Endodermal cell (in vitro differentiated cells): Measurements from ENCODE around the gene BRD1. TPM values are rescaled to one million over a fixed set of nuclear protein-coding genes. Genes with fewer than 3 reads are reported as not detected.

Experiments
- DNase-seq: peaks from one replicate; pipeline ENCODE4 v3.0.0-alpha.2; 2017
- H3K27ac ChIP-seq: 2 replicates; pipeline ENCODE4 v1.5.1; 2013; ENCODE audit warnings: mild to moderate bottlenecking, low read depth, low read length, moderate library complexity
- H3K27me3 ChIP-seq: 2 replicates; pipeline ENCODE4 v1.6.1; 2013; ENCODE audit warnings: mild to moderate bottlenecking, low read length, moderate library complexity; ENCODE audit not compliant: insufficient read depth, control insufficient read depth, poor library complexity, severe bottlenecking
- H3K36me3 ChIP-seq: 2 replicates; pipeline ENCODE4 v1.7.0; 2013; ENCODE audit warnings: mild to moderate bottlenecking, low read length, moderate library complexity; ENCODE audit not compliant: control insufficient read depth, insufficient read depth
- H3K4me1 ChIP-seq: one replicate; pipeline ENCODE4 v1.7.0; 2013; ENCODE audit warnings: low read length; ENCODE audit not compliant: control insufficient read depth, insufficient read depth
- H3K4me3 ChIP-seq: 2 replicates; pipeline ENCODE4 v1.5.1; 2013; ENCODE audit warnings: mild to moderate bottlenecking, low read length, moderate library complexity
- H3K9ac ChIP-seq: 2 replicates; pipeline ENCODE4 v1.6.1; 2013; ENCODE audit warnings: mild to moderate bottlenecking, low read length, moderate library complexity; ENCODE audit not compliant: poor library complexity, severe bottlenecking; ENCODE audit errors: extremely low read depth
- H3K9me3 ChIP-seq: 2 replicates; pipeline ENCODE4 v1.6.1; 2013; ENCODE audit warnings: mild to moderate bottlenecking, low read length, moderate library complexity; ENCODE audit not compliant: control insufficient read depth
- H3K27ac Mint-ChIP-seq: 2 replicates; pipeline ENCODE4 v1.8.0; 2020; ENCODE audit warnings: mixed read lengths
- H3K27me3 Mint-ChIP-seq: 2 replicates; pipeline ENCODE4 v1.8.0; 2021; ENCODE audit warnings: mild to moderate bottlenecking, mixed read lengths; ENCODE audit not compliant: insufficient read depth
- H3K36me3 Mint-ChIP-seq: 2 replicates; pipeline ENCODE4 v1.8.0; 2020; ENCODE audit warnings: low read depth, mixed read lengths
- H3K4me1 Mint-ChIP-seq: 2 replicates; pipeline ENCODE4 v1.8.0; 2020; ENCODE audit warnings: mixed read lengths
- H3K4me3 Mint-ChIP-seq: 2 replicates; pipeline ENCODE4 v1.8.0; 2020; ENCODE audit warnings: mild to moderate bottlenecking, moderate library complexity, mixed read lengths
- H3K9me3 Mint-ChIP-seq: 2 replicates; pipeline ENCODE4 v1.8.0; 2020; ENCODE audit warnings: mild to moderate bottlenecking, mixed read lengths
- WGBS, 2 experiments: methylation state at CpG; one replicate each; pipeline versions ENCODE4 v1.1.5 to v1.1.7; 2013; ENCODE audit warnings: missing lambda C conversion rate in 2 of 2, mixed read lengths in 1 of 2; ENCODE audit not compliant: insufficient coverage in 1 of 2, insufficient read length in 1 of 2; 5-methylcytosine and 5-hydroxymethylcytosine counted together
- total RNA-seq, 2 donors: library from RNA; stranded (reverse); fragmentation: NEBNext Ultra II Directional in 1 of 2; extraction: Animal tissue kit (Norgen Biotek cat#: 25700) in 1 of 2; gene quantifications; 2 replicates in 1 of 2; 3 replicates in 1 of 2; pipeline ENCODE4 v1.2.1, GENCODE V29; 2021
- TF ChIP-seq, protein P1 (sequence below): fragments of 200-600 bp; sonication (generic); conservative IDR thresholded peaks from 2 replicates; pipeline ENCODE4 v1.5.0; 2021; ENCODE audit warnings: antibody characterized with exemption, mild to moderate bottlenecking

The BRD1 gene
- total RNA-seq, 2 donors from 2014 or later = 49.5 to 54.9 TPM

DNA sequence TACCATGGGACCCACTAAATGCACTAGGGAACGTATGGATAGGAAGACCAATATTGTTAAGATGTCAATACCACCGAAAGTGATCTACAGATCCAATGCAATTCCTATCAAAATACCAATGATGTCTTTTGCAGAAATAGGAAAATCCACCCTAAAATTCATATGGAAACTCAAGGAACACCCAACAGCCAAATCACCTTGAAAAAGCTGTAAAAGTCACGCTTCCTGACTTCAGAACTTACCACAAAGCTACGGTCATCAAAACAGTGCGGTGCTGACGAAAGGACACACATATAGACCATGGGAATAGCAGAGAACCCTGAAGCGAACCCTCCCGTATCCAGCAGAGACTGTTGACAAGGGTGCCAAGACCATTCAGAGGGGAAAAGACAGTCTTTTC lies 20.5 kb downstream of the BRD1 start:
- WGBS, 2 experiments = 97 to 99% methylated on average over 6 to 8 of the region's 8 CpGs
- no peak overlapping the region for H3K4me3 Mint-ChIP-seq
- H3K27ac Mint-ChIP-seq = peak overlapping the region; percentile 2

DNA sequence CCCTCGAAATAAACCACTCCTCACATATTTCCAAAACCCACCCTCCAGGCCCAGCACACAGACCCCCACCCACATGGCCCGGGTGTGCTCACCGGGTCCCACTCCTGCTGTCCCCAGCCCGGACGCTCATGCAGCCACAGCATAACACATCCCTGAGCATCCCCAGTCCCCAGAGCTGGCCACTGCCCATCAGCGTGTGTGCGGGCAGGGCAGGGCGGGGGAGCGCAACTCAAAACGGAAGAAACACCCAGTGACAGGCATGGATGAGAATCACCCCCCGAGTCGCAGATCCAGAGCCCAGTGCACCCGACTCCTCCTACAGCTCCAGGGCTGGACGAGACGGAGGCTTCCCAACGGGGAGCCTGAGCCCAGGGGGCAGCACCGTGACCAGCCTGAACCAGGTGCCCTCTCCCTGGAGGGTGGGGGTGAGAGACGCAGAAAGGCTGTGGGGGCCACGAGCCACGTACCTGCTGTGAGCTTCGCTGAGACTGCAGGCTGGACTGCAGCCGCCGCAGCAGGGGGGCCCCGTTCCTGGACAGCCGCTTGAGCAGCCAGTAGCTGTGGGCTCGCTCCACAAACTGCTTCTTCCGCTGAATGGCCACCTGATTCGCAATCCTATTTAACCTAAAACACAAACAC lies 23.8 kb downstream of the BRD1 start:
- H3K9me3 Mint-ChIP-seq = no peaks in the 10 kb centered on the region
- Histone ChIP-seq H3K27me3 (no peaks in the 10 kb centered on the region), H3K36me3 (peaks cover 34% of the 10 kb centered on the region), H3K27ac (no peak overlapping the region), H3K4me1 (peaks cover 4% of the 10 kb centered on the region), H3K4me3 (no peak overlapping the region), H3K9ac (no peak overlapping the region), H3K9me3 (no peaks in the 10 kb centered on the region)
- no peak for DNase-seq
- H3K4me1 Mint-ChIP-seq = no peaks in the 10 kb centered on the region
- 96 to 97% methylated on average over 16 to 28 of the region's 28 CpGs for WGBS, 2 experiments
- H3K27me3 Mint-ChIP-seq = no peaks in the 10 kb centered on the region
- no peak overlapping the region for H3K4me3 Mint-ChIP-seq
- peak overlapping the region; percentile 9 for H3K27ac Mint-ChIP-seq
- TF ChIP-seq, protein P1, sequence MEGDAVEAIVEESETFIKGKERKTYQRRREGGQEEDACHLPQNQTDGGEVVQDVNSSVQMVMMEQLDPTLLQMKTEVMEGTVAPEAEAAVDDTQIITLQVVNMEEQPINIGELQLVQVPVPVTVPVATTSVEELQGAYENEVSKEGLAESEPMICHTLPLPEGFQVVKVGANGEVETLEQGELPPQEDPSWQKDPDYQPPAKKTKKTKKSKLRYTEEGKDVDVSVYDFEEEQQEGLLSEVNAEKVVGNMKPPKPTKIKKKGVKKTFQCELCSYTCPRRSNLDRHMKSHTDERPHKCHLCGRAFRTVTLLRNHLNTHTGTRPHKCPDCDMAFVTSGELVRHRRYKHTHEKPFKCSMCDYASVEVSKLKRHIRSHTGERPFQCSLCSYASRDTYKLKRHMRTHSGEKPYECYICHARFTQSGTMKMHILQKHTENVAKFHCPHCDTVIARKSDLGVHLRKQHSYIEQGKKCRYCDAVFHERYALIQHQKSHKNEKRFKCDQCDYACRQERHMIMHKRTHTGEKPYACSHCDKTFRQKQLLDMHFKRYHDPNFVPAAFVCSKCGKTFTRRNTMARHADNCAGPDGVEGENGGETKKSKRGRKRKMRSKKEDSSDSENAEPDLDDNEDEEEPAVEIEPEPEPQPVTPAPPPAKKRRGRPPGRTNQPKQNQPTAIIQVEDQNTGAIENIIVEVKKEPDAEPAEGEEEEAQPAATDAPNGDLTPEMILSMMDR = no peak
- peaks cover 61% of the 10 kb centered on the region for H3K36me3 Mint-ChIP-seq

More for the DNA sequence above, 20.5 kb downstream of the BRD1 start:
- H3K27me3 Mint-ChIP-seq = no peaks in the 10 kb centered on the region
- TF ChIP-seq, protein P1 = no peak
- peaks cover 55% of the 10 kb centered on the region for H3K36me3 Mint-ChIP-seq
- no peaks in the 10 kb centered on the region for H3K4me1 ChIP-seq
- H3K9ac ChIP-seq = no peak overlapping the region
- H3K4me3 ChIP-seq = no peak overlapping the region
- H3K9me3 Mint-ChIP-seq = no peaks in the 10 kb centered on the region
- H3K36me3 ChIP-seq = peaks cover 53% of the 10 kb centered on the region
- no peaks in the 10 kb centered on the region for H3K27me3 ChIP-seq
- H3K4me1 Mint-ChIP-seq = no peaks in the 10 kb centered on the region
- DNase-seq = no peak
- no peak overlapping the region for H3K27ac ChIP-seq
- H3K9me3 ChIP-seq = no peaks in the 10 kb centered on the region

DNA sequence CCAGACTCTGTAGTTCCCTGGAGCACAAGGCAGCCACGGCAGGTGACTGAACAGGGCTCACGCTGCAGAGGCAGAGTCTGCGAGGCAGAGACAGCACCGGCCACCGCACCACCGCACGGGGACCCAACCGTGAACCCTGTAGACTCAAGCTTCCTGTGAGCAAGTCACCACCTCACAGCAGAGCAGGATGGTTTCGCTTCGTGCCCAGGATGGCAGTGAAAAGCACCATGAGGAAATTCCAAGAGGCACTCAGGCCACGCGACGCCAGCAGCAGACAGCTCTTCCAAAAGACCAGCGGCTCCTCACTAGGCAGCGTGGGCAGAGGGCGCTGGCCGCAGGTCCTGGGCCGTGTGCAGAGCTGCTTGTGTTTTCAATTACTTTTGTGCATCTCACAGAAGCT lies 24.5 kb downstream of the BRD1 start:
- peak overlapping the region; percentile 9 for H3K27ac Mint-ChIP-seq
- no peaks in the 10 kb centered on the region for H3K4me1 Mint-ChIP-seq
- no peaks in the 10 kb centered on the region for H3K27me3 Mint-ChIP-seq

More for the DNA sequence above, 24.5 kb downstream of the BRD1 start:
- Mint-ChIP-seq H3K36me3 (peaks cover 62% of the 10 kb centered on the region), H3K9me3 (no peaks in the 10 kb centered on the region), H3K4me3 (no peak overlapping the region)
- Histone ChIP-seq H3K27me3 (no peaks in the 10 kb centered on the region), H3K4me1 (peaks cover 4% of the 10 kb centered on the region), H3K9me3 (no peaks in the 10 kb centered on the region), H3K27ac (no peak overlapping the region), H3K4me3 (no peak overlapping the region), H3K36me3 (peaks cover 32% of the 10 kb centered on the region), H3K9ac (no peak overlapping the region)
- no peak for DNase-seq
- TF ChIP-seq, protein P1 = no peak
- WGBS, 2 experiments = 95 to 97% methylated on average over 17 to 18 of the region's 18 CpGs
